Measurements from ENCODE around the gene NEO1.

Gene NEO1

GRCh38 chr15:73082812-73083211 lies 30.5 kb downstream of the NEO1 start:
- no peaks in the 10 kb centered on the region for H3K36me3 ChIP-seq (ENCODE audit: insufficient read depth, low read length)
- no peak overlapping the region for H3K9ac ChIP-seq (ENCODE audit: low read depth, low read length)
- H3K27me3 ChIP-seq (ENCODE audit: control insufficient read depth, insufficient read depth, low read length) = no peaks in the 10 kb centered on the region
- H3K4me3 ChIP-seq (ENCODE audit: low read length) = no peak overlapping the region
- H3K9me3 ChIP-seq (replicated peaks; ENCODE audit: low read length) = no peaks in the 10 kb centered on the region
- no peak overlapping the region for H3K4me2 ChIP-seq (ENCODE audit: low read length)
- no peaks in the 10 kb centered on the region for H3K4me1 ChIP-seq (ENCODE audit: control insufficient read depth, insufficient read depth, low read length)

- Histone ChIP-seq H3K4me1 (ENCODE audit: control insufficient read depth, insufficient read depth, low read length) (no peaks in the 10 kb centered on the region), H3K27me3 (ENCODE audit: control insufficient read depth, insufficient read depth, low read length) (no peaks in the 10 kb centered on the region), H3K4me2 (ENCODE audit: low read length) (no peak overlapping the region), H3K36me3 (ENCODE audit: insufficient read depth, low read length) (no peaks in the 10 kb centered on the region), H3K9me3 (replicated peaks; ENCODE audit: low read length) (no peaks in the 10 kb centered on the region), H3K4me3 (ENCODE audit: low read length) (no peak overlapping the region), H3K9ac (ENCODE audit: low read depth, low read length) (no peak overlapping the region)
Observed at GRCh38 chr15:73087098-73087497, 34.8 kb downstream of the NEO1 start.

GRCh38 chr15:73105064-73105463 lies 52.8 kb downstream of the NEO1 start:
- no peaks in the 10 kb centered on the region for H3K36me3 ChIP-seq (ENCODE audit: insufficient read depth, low read length)
- no peak overlapping the region for H3K4me3 ChIP-seq (ENCODE audit: low read length)
- H3K4me1 ChIP-seq (ENCODE audit: control insufficient read depth, insufficient read depth, low read length) = no peaks in the 10 kb centered on the region
- H3K27me3 ChIP-seq (ENCODE audit: control insufficient read depth, insufficient read depth, low read length) = no peaks in the 10 kb centered on the region
- H3K4me2 ChIP-seq (ENCODE audit: low read length) = no peak overlapping the region
- no peaks in the 10 kb centered on the region for H3K9me3 ChIP-seq (replicated peaks; ENCODE audit: low read length)
- H3K9ac ChIP-seq (ENCODE audit: low read depth, low read length) = no peak overlapping the region

- no peak overlapping the region for H3K4me2 ChIP-seq (ENCODE audit: low read length)
- no peaks in the 10 kb centered on the region for H3K9me3 ChIP-seq (replicated peaks; ENCODE audit: low read length)
- no peak overlapping the region for H3K4me3 ChIP-seq (ENCODE audit: low read length)
- no peaks in the 10 kb centered on the region for H3K27me3 ChIP-seq (ENCODE audit: control insufficient read depth, insufficient read depth, low read length)
- no peaks in the 10 kb centered on the region for H3K36me3 ChIP-seq (ENCODE audit: insufficient read depth, low read length)
- H3K4me1 ChIP-seq (ENCODE audit: control insufficient read depth, insufficient read depth, low read length) = no peaks in the 10 kb centered on the region
- no peak overlapping the region for H3K9ac ChIP-seq (ENCODE audit: low read depth, low read length)
Observed at GRCh38 chr15:73108676-73109075, 56.4 kb downstream of the NEO1 start.

- Histone ChIP-seq H3K36me3 (ENCODE audit: insufficient read depth, low read length) (no peaks in the 10 kb centered on the region), H3K4me1 (ENCODE audit: control insufficient read depth, insufficient read depth, low read length) (no peaks in the 10 kb centered on the region), H3K9me3 (replicated peaks; ENCODE audit: low read length) (no peaks in the 10 kb centered on the region), H3K4me3 (ENCODE audit: low read length) (no peak overlapping the region), H3K27me3 (ENCODE audit: control insufficient read depth, insufficient read depth, low read length) (no peaks in the 10 kb centered on the region), H3K4me2 (ENCODE audit: low read length) (no peak overlapping the region), H3K9ac (ENCODE audit: low read depth, low read length) (no peak overlapping the region)
Observed at GRCh38 chr15:73109765-73110164, 57.5 kb downstream of the NEO1 start.

- no peak overlapping the region for H3K9ac ChIP-seq (ENCODE audit: low read depth, low read length)
- H3K9me3 ChIP-seq (replicated peaks; ENCODE audit: low read length) = no peaks in the 10 kb centered on the region
- no peak overlapping the region for H3K4me3 ChIP-seq (ENCODE audit: low read length)
- no peaks in the 10 kb centered on the region for H3K27me3 ChIP-seq (ENCODE audit: control insufficient read depth, insufficient read depth, low read length)
- no peaks in the 10 kb centered on the region for H3K36me3 ChIP-seq (ENCODE audit: insufficient read depth, low read length)
- H3K4me1 ChIP-seq (ENCODE audit: control insufficient read depth, insufficient read depth, low read length) = no peaks in the 10 kb centered on the region
- no peak overlapping the region for H3K4me2 ChIP-seq (ENCODE audit: low read length)
Observed at GRCh38 chr15:73110201-73110600, 57.9 kb downstream of the NEO1 start.

- H3K9me3 ChIP-seq (replicated peaks; ENCODE audit: low read length) = no peaks in the 10 kb centered on the region
Observed at GRCh38 chr15:73114064-73114463, 61.8 kb downstream of the NEO1 start.

GRCh38 chr15:73116164-73116563 lies 63.9 kb downstream of the NEO1 start:
- Histone ChIP-seq H3K4me2 (ENCODE audit: low read length) (no peak overlapping the region), H3K4me3 (ENCODE audit: low read length) (no peak overlapping the region), H3K27me3 (ENCODE audit: control insufficient read depth, insufficient read depth, low read length) (no peaks in the 10 kb centered on the region), H3K4me1 (ENCODE audit: control insufficient read depth, insufficient read depth, low read length) (no peaks in the 10 kb centered on the region), H3K9ac (ENCODE audit: low read depth, low read length) (no peak overlapping the region), H3K36me3 (ENCODE audit: insufficient read depth, low read length) (no peaks in the 10 kb centered on the region), H3K9me3 (replicated peaks; ENCODE audit: low read length) (no peaks in the 10 kb centered on the region)

More at GRCh38 chr15:73114064-73114463, 61.8 kb downstream of the NEO1 start:
- Histone ChIP-seq H3K4me3 (ENCODE audit: low read length) (no peak overlapping the region), H3K4me2 (ENCODE audit: low read length) (no peak overlapping the region), H3K36me3 (ENCODE audit: insufficient read depth, low read length) (no peaks in the 10 kb centered on the region), H3K9ac (ENCODE audit: low read depth, low read length) (no peak overlapping the region), H3K27me3 (ENCODE audit: control insufficient read depth, insufficient read depth, low read length) (no peaks in the 10 kb centered on the region), H3K4me1 (ENCODE audit: control insufficient read depth, insufficient read depth, low read length) (no peaks in the 10 kb centered on the region)

GRCh38 chr15:73118055-73118454 lies 65.8 kb downstream of the NEO1 start:
- Histone ChIP-seq H3K4me2 (ENCODE audit: low read length) (no peak overlapping the region), H3K9me3 (replicated peaks; ENCODE audit: low read length) (no peaks in the 10 kb centered on the region), H3K4me3 (ENCODE audit: low read length) (no peak overlapping the region), H3K27me3 (ENCODE audit: control insufficient read depth, insufficient read depth, low read length) (no peaks in the 10 kb centered on the region), H3K4me1 (ENCODE audit: control insufficient read depth, insufficient read depth, low read length) (no peaks in the 10 kb centered on the region), H3K9ac (ENCODE audit: low read depth, low read length) (no peak overlapping the region), H3K36me3 (ENCODE audit: insufficient read depth, low read length) (no peaks in the 10 kb centered on the region)

GRCh38 chr15:73119478-73119877 lies 67.2 kb downstream of the NEO1 start:
- Histone ChIP-seq H3K4me3 (ENCODE audit: low read length) (no peak overlapping the region), H3K4me2 (ENCODE audit: low read length) (no peak overlapping the region), H3K9me3 (replicated peaks; ENCODE audit: low read length) (no peaks in the 10 kb centered on the region), H3K36me3 (ENCODE audit: insufficient read depth, low read length) (no peaks in the 10 kb centered on the region), H3K27me3 (ENCODE audit: control insufficient read depth, insufficient read depth, low read length) (no peaks in the 10 kb centered on the region), H3K4me1 (ENCODE audit: control insufficient read depth, insufficient read depth, low read length) (no peaks in the 10 kb centered on the region), H3K9ac (ENCODE audit: low read depth, low read length) (no peak overlapping the region)

GRCh38 chr15:73120269-73120668 lies 68.0 kb downstream of the NEO1 start:
- Histone ChIP-seq H3K9ac (ENCODE audit: low read depth, low read length) (no peak overlapping the region), H3K4me2 (ENCODE audit: low read length) (no peak overlapping the region), H3K9me3 (replicated peaks; ENCODE audit: low read length) (no peaks in the 10 kb centered on the region), H3K36me3 (ENCODE audit: insufficient read depth, low read length) (no peaks in the 10 kb centered on the region), H3K4me3 (ENCODE audit: low read length) (no peak overlapping the region), H3K27me3 (ENCODE audit: control insufficient read depth, insufficient read depth, low read length) (no peaks in the 10 kb centered on the region), H3K4me1 (ENCODE audit: control insufficient read depth, insufficient read depth, low read length) (no peaks in the 10 kb centered on the region)

- Histone ChIP-seq H3K36me3 (ENCODE audit: insufficient read depth, low read length) (no peaks in the 10 kb centered on the region), H3K27me3 (ENCODE audit: control insufficient read depth, insufficient read depth, low read length) (no peaks in the 10 kb centered on the region), H3K9ac (ENCODE audit: low read depth, low read length) (no peak overlapping the region), H3K4me2 (ENCODE audit: low read length) (no peak overlapping the region), H3K4me1 (ENCODE audit: control insufficient read depth, insufficient read depth, low read length) (no peaks in the 10 kb centered on the region), H3K9me3 (replicated peaks; ENCODE audit: low read length) (no peaks in the 10 kb centered on the region), H3K4me3 (ENCODE audit: low read length) (no peak overlapping the region)
Observed at GRCh38 chr15:73125219-73125618, 73.0 kb downstream of the NEO1 start.

Data from skeletal muscle satellite cell (primary cell).